Loucy (cell line): Measurements from ENCODE around the gene SERPINA1.

Experiments used
- EZH2phosphoT487 ChIP-seq: fragments of 200-600 bp; IDR thresholded peaks from 2 replicates; pipeline ENCODE4 v1.6.1; 2018; ENCODE audit warnings: antibody characterized with exemption, mild to moderate bottlenecking, moderate library complexity, borderline replicate concordance
- TF ChIP-seq, protein P1 (sequence below): fragments of 200-600 bp; sonication (generic); conservative IDR thresholded peaks from 2 replicates; pipeline ENCODE4 v1.5.1; 2014; ENCODE audit warnings: mild to moderate bottlenecking, antibody characterized with exemption, low read length

DNA sequence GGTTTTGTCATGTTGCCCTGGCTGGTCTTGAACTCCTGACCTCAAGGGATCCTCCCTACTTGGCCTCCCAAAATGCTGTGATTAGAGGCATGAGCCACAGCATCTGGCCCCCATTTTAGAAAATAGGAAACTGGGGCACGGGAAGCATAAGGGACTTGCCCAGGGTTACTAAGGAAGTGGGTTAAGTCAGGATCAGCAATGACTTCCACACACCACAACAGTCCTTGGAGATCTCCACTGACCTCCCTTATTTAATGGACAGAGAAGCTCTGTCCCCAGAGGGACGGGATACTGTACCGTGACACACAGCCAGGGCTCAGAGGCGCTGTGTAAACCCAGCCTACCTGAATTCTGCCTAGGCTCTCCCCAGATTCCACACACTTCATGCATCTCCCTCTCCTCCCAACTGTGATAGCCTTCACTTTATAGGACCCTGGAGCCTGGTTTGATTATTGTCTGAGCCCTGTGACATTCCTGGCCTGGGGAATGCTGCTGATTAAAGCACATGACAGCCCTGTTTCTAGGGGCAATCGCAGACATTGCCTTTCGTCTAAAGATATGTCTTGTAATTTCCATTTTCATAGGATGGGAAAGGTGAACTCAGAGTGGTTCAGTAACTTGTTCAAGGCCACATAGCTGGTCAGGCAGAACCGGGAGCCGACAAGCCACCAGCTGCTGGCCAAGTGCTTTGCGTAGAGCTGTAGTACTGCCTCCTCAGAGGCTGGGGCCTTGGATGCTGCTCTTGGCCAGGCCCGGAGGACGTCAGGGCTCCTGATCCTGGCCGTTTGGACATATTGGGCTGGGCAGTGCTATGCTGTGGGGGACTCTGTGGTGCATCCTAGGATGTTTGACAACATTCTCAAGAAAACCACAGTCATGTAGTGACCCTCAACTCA is 20.8 kb downstream of the SERPINA1 start:
- TF ChIP-seq, protein P1, sequence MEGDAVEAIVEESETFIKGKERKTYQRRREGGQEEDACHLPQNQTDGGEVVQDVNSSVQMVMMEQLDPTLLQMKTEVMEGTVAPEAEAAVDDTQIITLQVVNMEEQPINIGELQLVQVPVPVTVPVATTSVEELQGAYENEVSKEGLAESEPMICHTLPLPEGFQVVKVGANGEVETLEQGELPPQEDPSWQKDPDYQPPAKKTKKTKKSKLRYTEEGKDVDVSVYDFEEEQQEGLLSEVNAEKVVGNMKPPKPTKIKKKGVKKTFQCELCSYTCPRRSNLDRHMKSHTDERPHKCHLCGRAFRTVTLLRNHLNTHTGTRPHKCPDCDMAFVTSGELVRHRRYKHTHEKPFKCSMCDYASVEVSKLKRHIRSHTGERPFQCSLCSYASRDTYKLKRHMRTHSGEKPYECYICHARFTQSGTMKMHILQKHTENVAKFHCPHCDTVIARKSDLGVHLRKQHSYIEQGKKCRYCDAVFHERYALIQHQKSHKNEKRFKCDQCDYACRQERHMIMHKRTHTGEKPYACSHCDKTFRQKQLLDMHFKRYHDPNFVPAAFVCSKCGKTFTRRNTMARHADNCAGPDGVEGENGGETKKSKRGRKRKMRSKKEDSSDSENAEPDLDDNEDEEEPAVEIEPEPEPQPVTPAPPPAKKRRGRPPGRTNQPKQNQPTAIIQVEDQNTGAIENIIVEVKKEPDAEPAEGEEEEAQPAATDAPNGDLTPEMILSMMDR = no peak
- TF ChIP-seq EZH2phosphoT487 = no peak
